CD4-positive, alpha-beta T cell treated with Interleukin-17A for 4 hours (primary cell): ENCODE results near the gene KYNU.
"Not testable (repeated sequence)": the region's sequence is repeated elsewhere in the genome, so short reads cannot be mapped to it uniquely, and the experiment has no call there.

Experiments used
- DNase-seq: peaks from one replicate; pipeline ENCODE4 v3.0.0-alpha.2; 2020; ENCODE audit warnings: mixed read lengths

KYNU gene

GRCh38 chr2:142877216-142877838 is at the start of gene KYNU:
TSS of gene KYNU (plus strand) at chr2:142877664. CDS start at chr2:142885368, 7,704 bp downstream.
- no peak for DNase-seq

- DNase-seq, result no peak
Observed at GRCh38 chr2:142834021-142834420, 43.4 kb upstream of the KYNU start.

- no peak for DNase-seq
Observed at GRCh38 chr2:142840436-142840835, 37.0 kb upstream of the KYNU start.

GRCh38 chr2:142841788-142842187 is 35.7 kb upstream of the KYNU start:
- DNase-seq, result no peak

- DNase-seq, result no peak
Observed at GRCh38 chr2:142842369-142842768, 35.1 kb upstream of the KYNU start.

- DNase-seq, result no peak
Observed at GRCh38 chr2:142843731-142844130, 33.7 kb upstream of the KYNU start.

GRCh38 chr2:142848023-142848606 is 29.3 kb upstream of the KYNU start:
- no peak for DNase-seq

GRCh38 chr2:142849820-142850219 is 27.6 kb upstream of the KYNU start:
- DNase-seq, result no peak

GRCh38 chr2:142853912-142854311 is 23.6 kb upstream of the KYNU start:
- no peak for DNase-seq

GRCh38 chr2:142857256-142858164 is 20.0 kb upstream of the KYNU start:
- DNase-seq, result no peak

- no peak for DNase-seq
Observed at GRCh38 chr2:142858961-142859360, 18.5 kb upstream of the KYNU start.

GRCh38 chr2:142862299-142862698 is 15.2 kb upstream of the KYNU start:
- no peak for DNase-seq

GRCh38 chr2:142862847-142863246 is 14.6 kb upstream of the KYNU start:
- no peak for DNase-seq

- no peak for DNase-seq
Observed at GRCh38 chr2:142863485-142863961, 13.9 kb upstream of the KYNU start.

GRCh38 chr2:142864605-142865004 is 12.9 kb upstream of the KYNU start:
- not testable (repeated sequence) for DNase-seq

- no peak for DNase-seq
Observed at GRCh38 chr2:142865924-142866323, 11.5 kb upstream of the KYNU start.

- DNase-seq, result no peak
Observed at GRCh38 chr2:142866426-142866825, 11.0 kb upstream of the KYNU start.

GRCh38 chr2:142867136-142867535 is 10.3 kb upstream of the KYNU start:
- no peak for DNase-seq

GRCh38 chr2:142868229-142868762 is 9.2 kb upstream of the KYNU start:
- DNase-seq, result no peak

GRCh38 chr2:142869065-142869460 is 8.4 kb upstream of the KYNU start:
- DNase-seq, result not testable (repeated sequence)

GRCh38 chr2:142869461-142870106 is 7.9 kb upstream of the KYNU start:
- no peak for DNase-seq

GRCh38 chr2:142870526-142870925 is 6.9 kb upstream of the KYNU start:
- DNase-seq, result no peak

- no peak for DNase-seq
Observed at GRCh38 chr2:142871396-142871795, 6.1 kb upstream of the KYNU start.
